Measurements from ENCODE around the gene DNAJC8. TPM values are rescaled to one million over a fixed set of nuclear protein-coding genes. Genes with fewer than 3 reads are reported as not detected.

Gene DNAJC8
- total RNA-seq, 1 donor, result 60.1 TPM

GRCh38 chr1:28176492-28177470, 56.0 kb downstream of the DNAJC8 start, which contains the start of gene PTAFR:
Gene PTAFR, minus strand, starts transcription at chr1:28176690. Its CDS starts 25,669 bp downstream, at chr1:28151021.
- Histone ChIP-seq H3K9me3 (ENCODE audit: low read depth, low read length) (no peaks in the 10 kb centered on the region), H3K79me2 (ENCODE audit: insufficient read depth, low read length) (no peaks in the 10 kb centered on the region), H3K4me2 (ENCODE audit: insufficient read depth, low read length) (no peak within 1 kb of the TSS), H3K27me3 (ENCODE audit: insufficient read depth, low read length) (no peaks in the 10 kb centered on the region), H2AFZ (ENCODE audit: low read length) (no peak within 1 kb of the TSS), H3K36me3 (ENCODE audit: insufficient read depth, low read length) (no peaks in the 10 kb centered on the region), H3K4me3 (ENCODE audit: insufficient read depth, low read length) (no peak within 1 kb of the TSS), H3K4me1 (ENCODE audit: insufficient read depth, low read length) (no peaks in the 10 kb centered on the region), H3K27ac (ENCODE audit: low read depth, low read length) (no peak within 1 kb of the TSS), H4K20me1 (ENCODE audit: insufficient read depth, low read length) (no peaks in the 10 kb centered on the region)
- no peak for DNase-seq (ENCODE audit: insufficient read length, low spot score, missing footprints)
- TF ChIP-seq, protein P1, sequence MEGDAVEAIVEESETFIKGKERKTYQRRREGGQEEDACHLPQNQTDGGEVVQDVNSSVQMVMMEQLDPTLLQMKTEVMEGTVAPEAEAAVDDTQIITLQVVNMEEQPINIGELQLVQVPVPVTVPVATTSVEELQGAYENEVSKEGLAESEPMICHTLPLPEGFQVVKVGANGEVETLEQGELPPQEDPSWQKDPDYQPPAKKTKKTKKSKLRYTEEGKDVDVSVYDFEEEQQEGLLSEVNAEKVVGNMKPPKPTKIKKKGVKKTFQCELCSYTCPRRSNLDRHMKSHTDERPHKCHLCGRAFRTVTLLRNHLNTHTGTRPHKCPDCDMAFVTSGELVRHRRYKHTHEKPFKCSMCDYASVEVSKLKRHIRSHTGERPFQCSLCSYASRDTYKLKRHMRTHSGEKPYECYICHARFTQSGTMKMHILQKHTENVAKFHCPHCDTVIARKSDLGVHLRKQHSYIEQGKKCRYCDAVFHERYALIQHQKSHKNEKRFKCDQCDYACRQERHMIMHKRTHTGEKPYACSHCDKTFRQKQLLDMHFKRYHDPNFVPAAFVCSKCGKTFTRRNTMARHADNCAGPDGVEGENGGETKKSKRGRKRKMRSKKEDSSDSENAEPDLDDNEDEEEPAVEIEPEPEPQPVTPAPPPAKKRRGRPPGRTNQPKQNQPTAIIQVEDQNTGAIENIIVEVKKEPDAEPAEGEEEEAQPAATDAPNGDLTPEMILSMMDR (IDR thresholded peaks at IDR 0.05; ENCODE audit: extremely low read depth, low read depth, low read length), result no peak

DNA sequence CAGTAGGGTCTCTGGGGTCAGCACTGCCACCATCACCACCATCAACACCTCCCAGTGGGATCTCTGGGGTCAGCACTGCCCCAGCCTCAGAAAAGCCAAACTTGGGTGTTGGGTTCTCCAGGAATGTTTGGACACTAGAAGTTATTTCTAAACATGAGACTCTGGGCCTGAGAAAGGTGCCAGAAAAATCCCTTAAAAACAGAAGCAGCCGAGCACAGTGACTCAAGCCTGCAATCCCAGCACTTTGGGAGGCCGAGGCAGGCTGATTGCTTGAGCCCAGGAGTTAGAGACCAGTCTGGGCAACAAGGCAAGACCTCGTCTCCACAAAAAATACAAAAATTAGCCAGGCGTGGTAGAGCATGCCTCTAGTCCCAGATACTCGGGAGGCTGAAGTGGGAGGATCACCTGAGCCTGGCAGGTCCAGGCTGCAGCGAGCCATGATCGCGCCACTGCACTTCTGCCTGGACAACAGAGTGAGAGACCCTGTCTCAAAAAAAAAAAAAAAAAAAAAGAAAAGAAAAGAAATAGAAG, 56.8 kb downstream of the DNAJC8 start:
- no peak for DNase-seq (ENCODE audit: insufficient read length, low spot score, missing footprints)
- TF ChIP-seq, protein P1 (IDR thresholded peaks at IDR 0.05; ENCODE audit: extremely low read depth, low read depth, low read length), result no peak
- no peaks in the 10 kb centered on the region for H3K4me1 ChIP-seq (ENCODE audit: insufficient read depth, low read length)

DNA sequence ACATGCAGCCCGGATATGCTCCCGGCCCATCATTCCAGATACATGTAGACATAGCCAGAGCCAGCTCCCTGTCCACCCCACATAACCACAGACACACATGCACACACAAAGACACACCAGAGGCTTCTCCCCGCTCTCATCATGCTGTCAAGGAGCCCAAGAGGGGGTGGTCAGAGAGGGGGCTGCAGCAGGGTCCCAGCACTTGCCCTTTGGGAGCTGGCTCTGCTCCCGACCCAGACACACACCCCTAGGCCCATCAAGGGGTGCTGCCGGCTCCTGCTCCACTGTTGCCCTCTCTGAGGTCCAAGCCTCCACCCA, 58.9 kb downstream of the DNAJC8 start:
- no peak for DNase-seq (ENCODE audit: insufficient read length, low spot score, missing footprints)
- TF ChIP-seq, protein P1 (IDR thresholded peaks at IDR 0.05; ENCODE audit: extremely low read depth, low read depth, low read length), result no peak
- H3K79me2 ChIP-seq (ENCODE audit: insufficient read depth, low read length), result no peaks in the 10 kb centered on the region
- H3K4me2 ChIP-seq (ENCODE audit: insufficient read depth, low read length), result no peak overlapping the region
- H4K20me1 ChIP-seq (ENCODE audit: insufficient read depth, low read length), result no peaks in the 10 kb centered on the region
- no peak overlapping the region for H3K27ac ChIP-seq (ENCODE audit: low read depth, low read length)
- H3K4me3 ChIP-seq (ENCODE audit: insufficient read depth, low read length), result no peak overlapping the region
- no peaks in the 10 kb centered on the region for H3K9me3 ChIP-seq (ENCODE audit: low read depth, low read length)
- H3K27me3 ChIP-seq (ENCODE audit: insufficient read depth, low read length), result no peaks in the 10 kb centered on the region
- H3K4me1 ChIP-seq (ENCODE audit: insufficient read depth, low read length), result no peaks in the 10 kb centered on the region
- H3K36me3 ChIP-seq (ENCODE audit: insufficient read depth, low read length), result no peaks in the 10 kb centered on the region
- no peak overlapping the region for H2AFZ ChIP-seq (ENCODE audit: low read length)

More for the DNA sequence above, 56.8 kb downstream of the DNAJC8 start:
- Histone ChIP-seq H3K4me2 (ENCODE audit: insufficient read depth, low read length) (no peak overlapping the region), H2AFZ (ENCODE audit: low read length) (no peak overlapping the region), H3K27ac (ENCODE audit: low read depth, low read length) (no peak overlapping the region), H3K79me2 (ENCODE audit: insufficient read depth, low read length) (no peaks in the 10 kb centered on the region), H4K20me1 (ENCODE audit: insufficient read depth, low read length) (no peaks in the 10 kb centered on the region), H3K4me3 (ENCODE audit: insufficient read depth, low read length) (no peak overlapping the region), H3K27me3 (ENCODE audit: insufficient read depth, low read length) (no peaks in the 10 kb centered on the region), H3K9me3 (ENCODE audit: low read depth, low read length) (no peaks in the 10 kb centered on the region), H3K36me3 (ENCODE audit: insufficient read depth, low read length) (no peaks in the 10 kb centered on the region)
